ENCODE data around the gene COX7A2L.

GRCh38 chr2:42324244-42324643 is 36.8 kb downstream of the COX7A2L start:
- no peak for TF ChIP-seq EZH2phosphoT487 (IDR thresholded peaks at IDR 0.05; ENCODE audit: borderline replicate concordance, low read depth)
- no peak for TF ChIP-seq FOXJ3 (CRISPR knock-in tag; IDR thresholded peaks at IDR 0.05)
- TF ChIP-seq FOSL2 (IDR thresholded peaks at IDR 0.05; ENCODE audit: borderline replicate concordance, low read depth): no peak
